HepG2 (cell line): Measurements from ENCODE around the gene SCAMP3. TPM values are rescaled to one million over a fixed set of nuclear protein-coding genes. Genes with fewer than 3 reads are reported as not detected.

Source experiments
- ATAC-seq: fragments of 200-7000 bp; cut with Tn5 transposase; 3 replicates; pipeline ENCODE4 v1.9.1; 2020; ENCODE audit warnings: mild to moderate bottlenecking, moderate library complexity
- BruUV-seq: library from RNA; stranded (reverse); fragments of 400-500 nt; replicated peaks from 2 replicates; lab custom pipeline; 2021; lab: Mats Ljungman, UMichigan
- CTCF ChIA-PET: fragments of 300-600 bp; formaldehyde crosslinking; extraction: SDS; loops from one replicate; lab custom pipeline; 2021; ENCODE audit warnings: low total read pairs, inconsistent platforms, low intra/inter-chr PET ratio; lab: Yijun Ruan, JAX
- POLR2A ChIA-PET: fragments of 350-600 bp; sonication (Branson Sonifier 250); formaldehyde crosslinking; loops from one replicate; lab custom pipeline; 2020; ENCODE audit warnings: antibody characterized with exemption, inconsistent platforms; lab: Yijun Ruan, JAX
- DNase-seq: peaks from one replicate; pipeline ENCODE4 v3.0.0-alpha.2; 2015; ENCODE audit warnings: low spot score
- FAIRE-seq: peaks from 3 replicates; lab custom pipeline; 2011; peaks lifted over from hg19 to GRCh38; lab: Jason Lieb, UNC
- H2AFZ ChIP-seq: one replicate; pipeline ENCODE4 v1.6.1; 2011; ENCODE audit warnings: low read length, inconsistent platforms
- H3K27ac ChIP-seq: fragments of 300-600 bp; 3 replicates; pipeline ENCODE4 v1.8.0; 2011; ENCODE audit warnings: mixed run types, mild to moderate bottlenecking, mixed read lengths, low read length, inconsistent platforms; ENCODE audit not compliant: insufficient read depth; ENCODE audit errors: extremely low read length
- H3K27me3 ChIP-seq, 2 experiments: fragments of 200-600 bp in 1 of 2; 2 replicates in 1 of 2; 3 replicates in 1 of 2; pipeline versions ENCODE4 v1.6.0 to v1.8.0; 2011; ENCODE audit warnings: low read length in 2 of 2, mild to moderate bottlenecking in 2 of 2, moderate library complexity in 2 of 2, inconsistent platforms in 1 of 2; ENCODE audit not compliant: insufficient read depth in 2 of 2, control insufficient read depth in 1 of 2
- H3K36me3 ChIP-seq, 2 experiments: fragments of 200-600 bp in 1 of 2; replicated peaks in 1 of 2; 2 replicates in 1 of 2; 3 replicates in 1 of 2; pipeline versions ENCODE4 v1.5.1 to v1.8.0; 2011; ENCODE audit warnings: low read length in 2 of 2, inconsistent platforms in 1 of 2; ENCODE audit not compliant: insufficient read depth in 2 of 2, control insufficient read depth in 1 of 2
- H3K4me1 ChIP-seq: 2 replicates; pipeline ENCODE4 v1.5.1; 2012; ENCODE audit warnings: low read length, inconsistent platforms; ENCODE audit not compliant: insufficient read depth
- H3K4me2 ChIP-seq: 2 replicates; pipeline ENCODE4 v1.6.0; 2011; ENCODE audit warnings: low read depth, low read length, inconsistent platforms
- H3K4me3 ChIP-seq, 3 experiments: fragments of 200-600 bp in 1 of 3; sonication (generic), shearing (Covaris generic) in 1 of 3; replicated peaks in 1 of 3; 2 replicates each; pipeline ENCODE4 v1.5.1; 2011 to 2016; ENCODE audit warnings: low read length in 3 of 3, inconsistent platforms in 2 of 3, low read depth in 2 of 3, mild to moderate bottlenecking in 2 of 3, control low read depth in 1 of 3, mixed read lengths in 1 of 3; ENCODE audit not compliant: insufficient read depth in 1 of 3
- H3K79me2 ChIP-seq: one replicate; pipeline ENCODE4 v1.6.1; 2011; ENCODE audit warnings: low read length, inconsistent platforms; ENCODE audit not compliant: insufficient read depth
- H3K9ac ChIP-seq: 2 replicates; pipeline ENCODE4 v1.6.0; 2011; ENCODE audit warnings: mild to moderate bottlenecking, low read depth, low read length, inconsistent platforms; ENCODE audit not compliant: insufficient read depth
- H3K9me3 ChIP-seq: 2 replicates; pipeline ENCODE4 v1.5.1; 2012; ENCODE audit warnings: mild to moderate bottlenecking, low read length
- H4K20me1 ChIP-seq: 2 replicates; pipeline ENCODE4 v1.6.0; 2011; ENCODE audit warnings: inconsistent platforms, mild to moderate bottlenecking, low read length, moderate library complexity; ENCODE audit not compliant: insufficient read depth
- ARNTL ChIP-seq: sonication (generic); formaldehyde crosslinking; IDR thresholded peaks from 2 replicates; pipeline ENCODE4 v1.4.0; 2020; ENCODE audit warnings: mild to moderate bottlenecking, missing genetic modification reagents
- ATF3 ChIP-seq: sonication (generic); formaldehyde crosslinking; IDR thresholded peaks from 2 replicates; pipeline ENCODE4 v1.4.0; 2020; ENCODE audit warnings: missing genetic modification reagents
- CREB1 ChIP-seq, 2 experiments: fragments of 450-650 bp in 1 of 2; IDR thresholded peaks; 2 replicates each; pipeline ENCODE4 v1.6.1; 2016 to 2017; ENCODE audit warnings: control low read depth in 1 of 2, mild to moderate bottlenecking in 1 of 2, missing compliant biosample characterization in 1 of 2, missing genetic modification characterization in 1 of 2
- DPF2 ChIP-seq: sonication (generic); formaldehyde crosslinking; IDR thresholded peaks from 2 replicates; pipeline ENCODE4 v1.4.0; 2020; ENCODE audit warnings: mild to moderate bottlenecking, low read depth, missing genetic modification reagents, borderline replicate concordance
- EEA1 ChIP-seq: sonication (generic); formaldehyde crosslinking; IDR thresholded peaks from 2 replicates; pipeline ENCODE4 v1.5.1; 2020; ENCODE audit warnings: mild to moderate bottlenecking, missing genetic modification reagents, borderline replicate concordance
- FOSL2 ChIP-seq: sonication (generic); formaldehyde crosslinking; IDR thresholded peaks from 2 replicates; pipeline ENCODE4 v1.4.0; 2020; ENCODE audit warnings: missing genetic modification reagents
- MAF1 ChIP-seq: sonication (generic); formaldehyde crosslinking; IDR thresholded peaks from 2 replicates; pipeline ENCODE4 v1.5.0; 2020; ENCODE audit warnings: missing genetic modification reagents, borderline replicate concordance
- NFAT5 ChIP-seq: sonication (generic); formaldehyde crosslinking; IDR thresholded peaks from 2 replicates; pipeline ENCODE4 v1.4.0; 2020; ENCODE audit warnings: missing genetic modification reagents
- NR0B2 ChIP-seq: sonication (generic); formaldehyde crosslinking; IDR thresholded peaks from 2 replicates; pipeline ENCODE4 v1.4.0; 2020; ENCODE audit warnings: mild to moderate bottlenecking, missing genetic modification reagents
- PHF21A ChIP-seq: sonication (generic); formaldehyde crosslinking; IDR thresholded peaks from 2 replicates; pipeline ENCODE4 v1.5.0; 2020; ENCODE audit warnings: mild to moderate bottlenecking, missing genetic modification reagents
- RBFOX2 ChIP-seq: fragments of 200-400 bp; formaldehyde crosslinking; IDR thresholded peaks from 2 replicates; pipeline ENCODE4 v1.6.1; 2017; ENCODE audit warnings: low read depth, mild to moderate bottlenecking, low read length
- RFX1 ChIP-seq: fragments of 450-650 bp; IDR thresholded peaks from 2 replicates; pipeline ENCODE4 v1.6.1; 2017
- SOX5 ChIP-seq: IDR thresholded peaks from 2 replicates; pipeline ENCODE4 v1.6.1; 2016; ENCODE audit warnings: borderline replicate concordance
- ZKSCAN1 ChIP-seq: fragments of 150-350 bp; IDR thresholded peaks from 2 replicates; pipeline ENCODE4 v1.6.1; 2014; ENCODE audit warnings: low read length
- ZNF557 ChIP-seq: sonication (generic); formaldehyde crosslinking; IDR thresholded peaks from 2 replicates; pipeline ENCODE4 v1.4.0; 2020; ENCODE audit warnings: missing genetic modification reagents
- ZNF558 ChIP-seq: sonication (generic); formaldehyde crosslinking; IDR thresholded peaks from 2 replicates; pipeline ENCODE4 v1.9.0; 2022; ENCODE audit warnings: mild to moderate bottlenecking, missing genetic modification reagents, borderline replicate concordance
- ZNF737 ChIP-seq: sonication (generic); formaldehyde crosslinking; IDR thresholded peaks from 2 replicates; pipeline ENCODE4 v1.5.0; 2020; ENCODE audit warnings: missing genetic modification reagents, mild to moderate bottlenecking, borderline replicate concordance
- ZNF768 ChIP-seq: sonication (generic); formaldehyde crosslinking; IDR thresholded peaks from 2 replicates; pipeline ENCODE4 v1.4.0; 2020; ENCODE audit warnings: missing genetic modification reagents
- ZNF83 ChIP-seq: sonication (generic); formaldehyde crosslinking; IDR thresholded peaks from 2 replicates; pipeline ENCODE4 v1.4.0; 2020; ENCODE audit warnings: missing genetic modification reagents, mild to moderate bottlenecking, borderline replicate concordance
- ZSCAN31 ChIP-seq: sonication (generic); formaldehyde crosslinking; IDR thresholded peaks from 2 replicates; pipeline ENCODE4 v1.5.0; 2020; ENCODE audit warnings: low read depth, mild to moderate bottlenecking, missing genetic modification reagents
- WGBS: methylation state at CpG from one replicate; pipeline ENCODE4 v1.1.6; 2017; ENCODE audit warnings: low lambda C conversion rate; 5-methylcytosine and 5-hydroxymethylcytosine counted together
- in situ Hi-C: cut with HindIII; loops from 2 replicates; pipeline ENCODE4 v1.10.0; 2017; ENCODE audit warnings: low pct_unique_long_range_greater_than_20kb; ENCODE audit not compliant: extremely low pct_ligation_motif_present
- intact Hi-C: fragments of 100-400 bp; cut with micrococcal nuclease; formaldehyde crosslinking; loops from one replicate; pipeline ENCODE4 v1.10.0; 2022; ENCODE audit not compliant: unreplicated experiment
- polyA plus RNA-seq, 8 experiments: library from polyadenylated mRNA; depleted of rRNA in 3 of 8; stranded (reverse) in 7 of 8; unstranded in 1 of 8; fragments of >200 nt; fragmentation: Illumina TruSeq in 4 of 8; extraction: Trizol in 4 of 8; gene quantifications; 2 replicates each; pipeline versions ENCODE4 v1.2.1 to v1.2.3, GENCODE V29; 2011 to 2016; ENCODE audit warnings: low read depth in 4 of 8, missing spikeins in 1 of 8, mixed read lengths in 1 of 8; ENCODE audit not compliant: insufficient read depth in 1 of 8
- total RNA-seq, 5 experiments: library from RNA; depleted of rRNA; stranded (reverse); fragments of >200 nt; fragmentation: Illumina TruSeq; extraction: Trizol; gene quantifications; 2 replicates each; pipeline ENCODE4 v1.2.3, GENCODE V29; 2016; ENCODE audit warnings: low read depth in 1 of 5

The SCAMP3 gene
- total and polyA plus RNA-seq, 2 of the 13 experiments (the other 11 are each of a cell fraction or from before 2014, with no cell fraction given), result 46.8 to 83.3 TPM

GRCh38 chr1:155305881-155306391 lies 43.8 kb upstream of the SCAMP3 start:
- no peak for FAIRE-seq
- Histone ChIP-seq H3K27ac (peak overlapping the region; percentile 66), H3K4me1 (peaks cover 78% of the 10 kb centered on the region), H3K27me3 (no peaks in the 10 kb centered on the region; a peak in 1 of 5 replicates), H3K4me3 (peak overlapping the region; percentile 61 to 78 (median 69)), H3K36me3 (peaks cover 0 to 1% of the 10 kb centered on the region in 2 experiments; a peak in 1 of 5 replicates), H4K20me1 (peaks cover 4% of the 10 kb centered on the region), H3K4me2 (peak overlapping the region; percentile 81), H2AFZ (no peak overlapping the region), H3K9me3 (no peaks in the 10 kb centered on the region), H3K79me2 (peaks cover 33% of the 10 kb centered on the region), H3K9ac (peak overlapping the region; percentile 70)
- intact Hi-C loops (loop anchor here (10.0 kb wide), 1 partner anchor 101 kb away; the partner anchor contains the start of genes MTX1 and THBS3), in situ Hi-C loops (loop anchor here (10.0 kb wide), 1 partner anchor 51 kb away; the partner anchor contains the start of gene ENTREP3)
- POLR2A ChIA-PET, result interaction anchor here (0.7 to 5.5 kb wide), 5 partner anchors 9 to 51 kb away, joined by 3 to 51 read pairs (median 5); partner anchors contain the start of genes CLK2, ENTREP3 and HCN3
- no TSS peak for BruUV-seq
- CTCF ChIA-PET, result interaction anchor here (3.7 kb wide), 1 partner anchor 55 kb away, joined by 36 read pairs; no protein-coding TSS in a partner anchor
- no peak; the same call in 2 of the 3 replicates for ATAC-seq
- WGBS, result 17% methylated on average over 4 of the region's 7 CpGs
- peak; percentile 30 for DNase-seq
- TF ChIP-seq PHF21A (CRISPR knock-in tag) (no peak), DPF2 (CRISPR knock-in tag) (no peak), NFAT5 (CRISPR knock-in tag) (no peak), SOX5 (CRISPR knock-in tag) (no peak), ARNTL (CRISPR knock-in tag) (no peak), ZNF83 (no peak), NR0B2 (CRISPR knock-in tag) (no peak), RBFOX2 (no peak), ZNF737 (0 out of 2 replicates have a peak, but pooled peaks have one; percentile 46), RFX1 (no peak), EEA1 (CRISPR knock-in tag) (no peak), ZSCAN31 (no peak), ZNF768 (CRISPR knock-in tag) (no peak), ZKSCAN1 (no peak), MAF1 (CRISPR knock-in tag) (no peak), FOSL2 (CRISPR knock-in tag) (peak; percentile 5; the same call in 1 of the 2 replicates), ATF3 (CRISPR knock-in tag) (no peak), ZNF558 (no peak), CREB1 (IDR thresholded peaks at IDR 0.05) (no peak), CREB1 (CRISPR knock-in tag; IDR thresholded peaks at IDR 0.05) (no peak), ZNF557 (CRISPR knock-in tag) (no peak)
